H1 (cell line): ENCODE results near the gene AIFM3. TPM values are rescaled to one million over a fixed set of nuclear protein-coding genes. Genes with fewer than 3 reads are reported as not detected.

Experiments used
- CTBP2 ChIP-seq: IDR thresholded peaks from 2 replicates; pipeline ENCODE4 v1.7.0; 2011; ENCODE audit warnings: borderline replicate concordance, mild to moderate bottlenecking, moderate library complexity, mixed read lengths, low read length; ENCODE audit not compliant: insufficient read depth, insufficient read length
- EZH2 ChIP-seq: fragments of 200-600 bp; sonication (generic); IDR thresholded peaks from 2 replicates; pipeline ENCODE4 v1.7.1; 2012; ENCODE audit warnings: low read depth, mild to moderate bottlenecking, moderate library complexity, low read length, inconsistent platforms; ENCODE audit not compliant: severe bottlenecking
- RXRA ChIP-seq: IDR thresholded peaks from 2 replicates; pipeline ENCODE4 v1.6.1; 2011; ENCODE audit warnings: low read depth, mild to moderate bottlenecking, low read length, moderate library complexity; ENCODE audit not compliant: insufficient read depth
- polyA plus RNA-seq, 7 experiments: library from polyadenylated mRNA; depleted of rRNA in 3 of 7; stranded (reverse) in 5 of 7; unstranded in 2 of 7; fragments of >200 nt in 5 of 7; fragments of 200-250 nt in 2 of 7; gene quantifications; 1 replicate in 5 of 7; 2 replicates in 1 of 7; 4 replicates in 1 of 7; pipeline versions ENCODE4 v1.2.1 to v1.2.3, GENCODE V29; 2011 to 2013; ENCODE audit warnings: missing spikeins in 2 of 7, mixed read lengths in 2 of 7
- total RNA-seq: library from RNA; stranded (reverse); fragmentation: NEBNext Ultra II Directional; extraction: Animal tissue kit (Norgen Biotek cat#: 25700); gene quantifications from 2 replicates; pipeline ENCODE4 v1.2.1, GENCODE V29; 2021

AIFM3 gene
- total and polyA plus RNA-seq, 2 of the 8 experiments (the other 6 are each of a cell fraction or from before 2014, with no cell fraction given): 0.86 to 1.4 TPM

- no peak for TF ChIP-seq CTBP2
- no peak for TF ChIP-seq RXRA
- TF ChIP-seq EZH2: no peak
These were observed 26.5 kb downstream of the AIFM3 start (continued) for GRCh38 chr22:20993304-20994127.
